Lung (tissue), 12 donors: ENCODE measurements around the gene TRPM3. TPM values are rescaled to one million over a fixed set of nuclear protein-coding genes. Genes with fewer than 3 reads are reported as not detected.

Experiments
- ATAC-seq: fragments of 200-7000 bp; cut with Tn5 transposase; one replicate; pipeline ENCODE4 v1.9.1; 2020; ENCODE audit warnings: moderate number of reproducible peaks; ENCODE audit not compliant: insufficient read depth, low FRiP score
- DNase-seq, 3 donors: peaks; one replicate each; pipeline ENCODE4 v3.0.0-alpha.2; 2013 to 2017
- H3K27ac ChIP-seq, 2 donors: one replicate each; pipeline ENCODE4 v1.5.1; 2013; ENCODE audit warnings: mild to moderate bottlenecking in 2 of 2, moderate library complexity in 2 of 2, control low read depth in 1 of 2, inconsistent platforms in 1 of 2, low read depth in 1 of 2, low read length in 1 of 2
- H3K27me3 ChIP-seq, 3 donors: one replicate each; pipeline ENCODE4 v1.5.1; 2013; ENCODE audit warnings: low read length in 2 of 3; ENCODE audit not compliant: control insufficient read depth in 3 of 3, insufficient read depth in 3 of 3
- H3K36me3 ChIP-seq, 4 donors: one replicate each; pipeline ENCODE4 v1.5.1; 2013; ENCODE audit warnings: low read length in 4 of 4, mild to moderate bottlenecking in 1 of 4, moderate library complexity in 1 of 4; ENCODE audit not compliant: control insufficient read depth in 4 of 4, insufficient read depth in 4 of 4
- H3K4me1 ChIP-seq, 5 donors: one replicate each; pipeline ENCODE4 v1.5.1; 2013; ENCODE audit warnings: low read length in 5 of 5, mild to moderate bottlenecking in 2 of 5, moderate library complexity in 1 of 5; ENCODE audit not compliant: control insufficient read depth in 5 of 5, insufficient read depth in 5 of 5
- H3K4me3 ChIP-seq: one replicate; pipeline ENCODE4 v1.5.1; 2013; ENCODE audit warnings: mild to moderate bottlenecking, control low read depth, moderate library complexity
- H3K9ac ChIP-seq, 2 donors: one replicate each; pipeline ENCODE4 v1.5.1; 2013; ENCODE audit warnings: low read length in 2 of 2, control low read depth in 1 of 2; ENCODE audit not compliant: insufficient read depth in 1 of 2
- H3K9me3 ChIP-seq, 4 donors: one replicate each; pipeline ENCODE4 v1.5.1; 2013; ENCODE audit warnings: low read length in 3 of 4, mild to moderate bottlenecking in 1 of 4, moderate library complexity in 1 of 4; ENCODE audit not compliant: control insufficient read depth in 4 of 4, insufficient read depth in 3 of 4
- WGBS, 2 donors: extraction: QIAGEN DNeasy Blood & Tissue Kit; methylation state at CpG; one replicate each; pipeline ENCODE4 v1.1.7; 2013; 5-methylcytosine and 5-hydroxymethylcytosine counted together
- polyA plus RNA-seq, 2 donors: library from polyadenylated mRNA; stranded (reverse); fragments of 200-250 nt; gene quantifications; one replicate each; pipeline ENCODE4 v1.2.1, GENCODE V29; 2013
- total RNA-seq, 2 donors: library from RNA; depleted of rRNA in 1 of 2; stranded (reverse); fragments of >200 nt in 1 of 2; gene quantifications; one replicate each; pipeline ENCODE4 v1.2.1, GENCODE V29; 2014 to 2021
- TF ChIP-seq, protein P1 (sequence below): IDR thresholded peaks from 2 replicates; pipeline ENCODE4 v1.5.1; 2012; ENCODE audit warnings: mild to moderate bottlenecking; ENCODE audit errors: control extremely low read depth, extremely low read depth
- donor health status: control.
- donor health status: control.
- donor health status: Bipolar disorder and iron deficiency.
- donor health status: healthy.
- donor health status: DM: yes; HTN: yes; CAD: no.

The TRPM3 gene
- total and polyA plus RNA-seq, 4 donors: 0.02 to 1.4 (median 0.49) TPM; not detected in 1

DNA sequence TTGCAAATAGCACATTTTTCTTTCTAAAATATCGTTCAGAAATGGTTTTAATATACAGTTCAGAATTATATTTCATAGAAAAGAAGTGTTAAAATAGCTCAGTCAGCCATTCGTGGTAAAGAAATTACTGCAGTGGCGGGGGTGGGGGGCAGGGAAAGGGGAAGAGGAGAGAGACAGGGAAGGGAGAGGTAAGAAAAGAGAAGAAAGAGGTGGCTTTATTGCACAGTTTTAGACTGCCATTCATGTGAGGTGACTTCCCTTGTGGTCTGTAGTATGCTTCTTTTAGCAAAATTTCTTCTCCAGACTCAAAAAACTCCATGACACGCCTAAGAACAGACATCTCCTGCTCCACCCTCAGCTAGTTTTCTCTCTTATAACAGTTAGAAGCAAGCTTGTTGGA lies 259.6 kb downstream of the TRPM3 start:
- WGBS, 2 donors: 30 to 43% methylated on average over 4 of the region's 4 CpGs
- no peak for DNase-seq
- Histone ChIP-seq H3K9me3 (no peaks in the 10 kb centered on the region), H3K27me3 (no peaks in the 10 kb centered on the region), H3K4me1 (no peaks in the 10 kb centered on the region), H3K9ac (no peak overlapping the region), H3K27ac (no peak overlapping the region), H3K36me3 (no peaks in the 10 kb centered on the region), H3K4me3 (no peak overlapping the region)
- TF ChIP-seq, protein P1, sequence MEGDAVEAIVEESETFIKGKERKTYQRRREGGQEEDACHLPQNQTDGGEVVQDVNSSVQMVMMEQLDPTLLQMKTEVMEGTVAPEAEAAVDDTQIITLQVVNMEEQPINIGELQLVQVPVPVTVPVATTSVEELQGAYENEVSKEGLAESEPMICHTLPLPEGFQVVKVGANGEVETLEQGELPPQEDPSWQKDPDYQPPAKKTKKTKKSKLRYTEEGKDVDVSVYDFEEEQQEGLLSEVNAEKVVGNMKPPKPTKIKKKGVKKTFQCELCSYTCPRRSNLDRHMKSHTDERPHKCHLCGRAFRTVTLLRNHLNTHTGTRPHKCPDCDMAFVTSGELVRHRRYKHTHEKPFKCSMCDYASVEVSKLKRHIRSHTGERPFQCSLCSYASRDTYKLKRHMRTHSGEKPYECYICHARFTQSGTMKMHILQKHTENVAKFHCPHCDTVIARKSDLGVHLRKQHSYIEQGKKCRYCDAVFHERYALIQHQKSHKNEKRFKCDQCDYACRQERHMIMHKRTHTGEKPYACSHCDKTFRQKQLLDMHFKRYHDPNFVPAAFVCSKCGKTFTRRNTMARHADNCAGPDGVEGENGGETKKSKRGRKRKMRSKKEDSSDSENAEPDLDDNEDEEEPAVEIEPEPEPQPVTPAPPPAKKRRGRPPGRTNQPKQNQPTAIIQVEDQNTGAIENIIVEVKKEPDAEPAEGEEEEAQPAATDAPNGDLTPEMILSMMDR: no peak
- no peak for ATAC-seq

DNA sequence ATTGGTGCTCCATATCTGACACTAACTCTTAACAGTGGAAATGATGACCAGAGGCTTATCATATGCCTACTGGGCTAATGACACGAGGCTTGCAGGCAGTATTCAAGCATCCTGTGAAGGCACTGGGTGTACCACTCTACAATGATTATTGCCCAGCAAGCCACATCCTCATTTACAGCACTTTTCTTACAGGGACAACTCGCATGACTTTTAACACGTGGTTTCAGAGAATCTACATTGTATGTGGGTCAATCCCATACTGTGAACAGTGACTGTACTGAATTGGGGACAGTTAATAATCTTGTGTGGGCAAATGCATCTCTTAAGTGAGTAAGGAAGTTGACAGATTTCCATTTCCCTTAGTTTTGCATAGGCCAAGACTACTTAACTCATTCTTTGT lies 260.0 kb downstream of the TRPM3 start:
- Histone ChIP-seq H3K9ac (no peak overlapping the region), H3K36me3 (no peaks in the 10 kb centered on the region), H3K9me3 (no peaks in the 10 kb centered on the region), H3K4me3 (no peak overlapping the region), H3K4me1 (no peaks in the 10 kb centered on the region), H3K27me3 (no peaks in the 10 kb centered on the region), H3K27ac (no peak overlapping the region)
- ATAC-seq (no peak), DNase-seq (no peak)
- TF ChIP-seq, protein P1: no peak
- WGBS, 2 donors: 59 to 67% methylated on average over 3 of the region's 3 CpGs

DNA sequence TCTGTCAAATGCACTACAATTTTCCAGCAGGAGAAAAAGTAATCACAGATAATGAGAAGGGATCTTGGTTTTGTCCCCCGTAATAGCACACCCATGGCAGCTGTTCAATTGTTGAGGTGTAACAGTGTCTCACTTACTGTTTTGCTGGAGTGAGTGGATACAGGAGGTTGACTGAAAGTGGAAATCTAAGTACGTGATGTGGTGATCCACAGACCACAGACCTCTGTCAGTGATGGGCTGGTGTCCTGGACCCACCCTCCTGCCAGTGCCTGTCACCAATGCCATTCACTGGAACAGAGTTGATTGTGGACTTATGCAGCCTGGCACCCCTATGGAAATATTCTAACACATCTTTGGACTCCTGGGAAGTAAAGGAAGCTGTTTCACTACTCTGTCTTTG lies 261.7 kb downstream of the TRPM3 start:
- no peak overlapping the region for H3K27ac ChIP-seq
- H3K4me3 ChIP-seq: no peak overlapping the region

DNA sequence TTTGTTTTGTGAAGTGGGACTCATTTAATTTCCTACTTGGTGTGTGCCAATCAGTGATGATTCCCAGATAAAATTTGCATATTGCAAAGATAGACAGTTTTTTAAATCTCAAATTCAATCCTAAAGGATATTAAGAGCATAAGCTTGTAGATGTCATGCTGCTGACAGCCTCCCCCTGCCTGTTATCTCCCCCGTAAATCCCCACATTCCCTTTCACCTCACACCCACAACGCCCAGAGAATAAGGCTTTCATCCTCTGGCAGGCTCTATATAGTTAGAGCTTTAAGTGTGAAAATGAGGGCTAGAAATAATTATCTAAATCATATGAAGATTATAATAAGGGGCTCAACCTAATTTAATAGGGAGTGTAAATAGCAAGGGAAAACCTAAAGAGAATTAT lies 265.0 kb downstream of the TRPM3 start:
- Histone ChIP-seq H3K9ac (no peak overlapping the region), H3K4me3 (no peak overlapping the region), H3K9me3 (no peaks in the 10 kb centered on the region), H3K4me1 (no peaks in the 10 kb centered on the region), H3K36me3 (no peaks in the 10 kb centered on the region), H3K27me3 (no peaks in the 10 kb centered on the region), H3K27ac (no peak overlapping the region)
- ATAC-seq: no peak
- TF ChIP-seq, protein P1: no peak
- 57 to 82% methylated on average over 2 of the region's 2 CpGs for WGBS, 2 donors
- DNase-seq: no peak

More for the DNA sequence above, 261.7 kb downstream of the TRPM3 start:
- Histone ChIP-seq H3K27me3 (no peaks in the 10 kb centered on the region), H3K9ac (no peak overlapping the region), H3K36me3 (no peaks in the 10 kb centered on the region), H3K9me3 (no peaks in the 10 kb centered on the region), H3K4me1 (no peaks in the 10 kb centered on the region)
- WGBS, 2 donors: 86 to 90% methylated on average over 2 of the region's 2 CpGs
- TF ChIP-seq, protein P1: no peak
- DNase-seq: no peak
- no peak for ATAC-seq
